ENCODE data around the gene LDLRAD3.

DNA sequence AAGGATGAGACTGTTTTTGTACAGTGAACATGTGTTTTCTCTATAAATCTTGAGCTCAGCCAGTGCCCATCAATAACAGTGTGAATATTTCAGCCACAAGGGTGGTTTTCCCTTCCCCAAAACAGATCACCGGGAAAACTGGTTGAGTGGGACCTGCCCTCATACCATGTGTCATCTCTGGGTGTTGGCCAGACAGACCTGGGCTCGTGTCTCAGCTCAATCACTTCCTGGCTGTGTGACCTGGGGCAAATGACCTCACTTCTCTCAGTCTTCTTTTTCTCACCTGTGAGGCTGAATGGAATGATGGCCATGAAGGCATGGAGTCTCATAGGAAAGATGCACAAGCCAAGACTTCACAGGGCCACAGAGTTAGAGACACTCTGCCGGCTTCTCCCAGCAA is 270.6 kb downstream of the LDLRAD3 start:
- TF ChIP-seq CTCF (IDR thresholded peaks at IDR 0.05; ENCODE audit: borderline replicate concordance, extremely low read depth, low read length, poor library complexity, severe bottlenecking) (no peak), EZH2 (IDR thresholded peaks at IDR 0.05; ENCODE audit: borderline replicate concordance, low read depth, low read length, severe bottlenecking) (no peak)

All from DND-41 (cell line).